NCI-H526 treated with DMSO at 0.1 percent for 48 hours (cell line): ENCODE measurements around the gene CFAP54.

Source experiments
- DNase-seq: peaks from one replicate; lab custom pipeline; 2025; lab: John Stamatoyannopoulos, UW

Gene CFAP54

DNA sequence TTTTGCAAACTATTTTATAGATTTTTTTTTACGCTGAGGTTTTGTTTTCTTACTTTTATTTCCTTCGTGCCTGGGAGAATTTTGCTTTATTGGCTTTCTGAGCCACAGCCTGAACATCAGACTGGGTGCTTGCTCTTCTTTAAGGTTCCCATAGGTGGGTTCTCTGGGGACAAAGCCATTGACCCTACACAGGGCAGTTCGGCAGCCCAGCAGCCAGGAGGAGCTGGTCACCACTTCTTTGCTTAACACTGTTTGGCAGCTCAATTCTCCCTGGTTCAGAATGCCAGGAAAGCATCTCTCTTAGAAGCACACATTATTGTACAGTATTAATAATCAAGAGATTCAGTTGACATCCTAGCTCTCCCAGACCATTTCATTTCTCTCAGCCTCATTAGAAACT lies 276.9 kb downstream of the CFAP54 start:
- DNase-seq, result no peak

DNA sequence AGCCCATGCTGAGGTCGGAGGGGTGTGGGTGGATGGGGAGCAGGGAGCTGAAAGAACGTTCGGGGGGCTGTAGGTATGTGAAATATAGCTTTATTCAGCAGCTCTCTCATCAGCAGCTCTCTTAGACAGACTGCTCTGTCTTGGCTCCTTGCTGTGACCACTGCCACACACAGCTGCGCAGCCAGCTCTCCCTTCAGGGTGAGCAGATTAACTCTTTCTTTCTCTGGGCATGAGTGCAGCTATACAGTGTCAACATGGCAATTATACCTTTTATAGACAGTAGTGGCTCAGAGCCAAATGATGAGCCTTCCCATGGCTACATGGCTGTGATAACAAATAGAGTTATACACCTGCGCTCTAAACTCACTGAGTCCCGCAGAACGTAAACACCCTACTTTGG lies 280.0 kb downstream of the CFAP54 start:
- no peak for DNase-seq

DNA sequence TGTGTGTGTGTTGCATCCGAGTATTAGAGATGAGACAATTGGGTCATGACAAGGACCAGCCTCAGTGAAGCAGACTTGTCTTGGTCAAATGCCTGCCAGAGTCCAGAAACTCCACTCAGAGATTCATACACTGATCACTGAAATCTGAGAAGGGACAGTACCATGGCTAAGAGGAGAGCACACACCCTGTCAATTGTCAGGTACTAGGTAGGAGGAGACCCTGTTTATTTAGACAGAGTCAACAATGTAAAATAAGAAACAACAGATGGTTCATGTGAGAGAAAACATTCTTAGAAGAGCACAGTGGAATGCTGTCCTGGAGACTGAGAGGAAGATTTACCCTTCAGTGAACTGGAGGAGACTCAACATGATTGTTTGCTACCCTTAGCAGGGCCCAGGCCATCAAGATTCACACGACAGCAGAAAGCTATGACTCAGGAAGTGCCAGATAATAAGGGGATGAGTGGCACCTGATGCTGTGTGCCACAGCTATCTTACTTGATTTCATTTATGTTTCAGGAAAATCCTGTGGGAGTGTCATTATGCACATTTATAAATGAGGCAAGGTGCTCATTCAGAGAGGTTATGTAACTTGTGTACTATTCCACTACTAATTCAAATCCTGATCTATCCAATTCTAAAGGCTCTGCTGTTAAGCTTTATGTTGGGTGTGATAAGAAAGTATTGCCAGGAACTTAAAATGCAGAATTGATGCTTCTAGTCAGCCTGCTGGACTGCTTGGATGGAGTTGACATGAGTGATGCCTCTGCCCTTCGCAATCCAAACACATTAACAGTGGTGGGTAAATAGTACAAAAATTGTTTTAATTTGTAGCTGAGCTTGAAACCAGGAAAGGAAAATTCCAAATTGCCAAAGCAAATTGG lies 281.1 kb downstream of the CFAP54 start:
- no peak for DNase-seq

DNA sequence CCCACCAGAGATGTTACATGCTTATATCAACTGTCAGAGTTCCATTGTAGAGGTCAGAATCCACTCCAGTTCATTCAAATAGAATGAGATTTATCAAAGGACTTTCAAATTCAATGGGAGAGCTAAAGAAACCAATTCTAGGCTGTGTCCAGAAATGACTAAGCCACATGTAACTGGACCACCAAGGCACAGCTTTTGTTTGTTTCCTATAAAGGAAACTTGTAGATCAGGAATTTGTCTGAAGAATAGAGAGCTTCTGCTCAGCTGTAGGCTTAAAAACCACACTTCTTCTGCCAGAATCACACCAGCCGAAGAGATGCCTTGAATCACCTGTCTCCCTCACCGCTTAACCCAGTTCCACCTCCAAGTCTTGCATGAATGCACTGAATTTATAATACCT lies 283.7 kb downstream of the CFAP54 start:
- no peak for DNase-seq

DNA sequence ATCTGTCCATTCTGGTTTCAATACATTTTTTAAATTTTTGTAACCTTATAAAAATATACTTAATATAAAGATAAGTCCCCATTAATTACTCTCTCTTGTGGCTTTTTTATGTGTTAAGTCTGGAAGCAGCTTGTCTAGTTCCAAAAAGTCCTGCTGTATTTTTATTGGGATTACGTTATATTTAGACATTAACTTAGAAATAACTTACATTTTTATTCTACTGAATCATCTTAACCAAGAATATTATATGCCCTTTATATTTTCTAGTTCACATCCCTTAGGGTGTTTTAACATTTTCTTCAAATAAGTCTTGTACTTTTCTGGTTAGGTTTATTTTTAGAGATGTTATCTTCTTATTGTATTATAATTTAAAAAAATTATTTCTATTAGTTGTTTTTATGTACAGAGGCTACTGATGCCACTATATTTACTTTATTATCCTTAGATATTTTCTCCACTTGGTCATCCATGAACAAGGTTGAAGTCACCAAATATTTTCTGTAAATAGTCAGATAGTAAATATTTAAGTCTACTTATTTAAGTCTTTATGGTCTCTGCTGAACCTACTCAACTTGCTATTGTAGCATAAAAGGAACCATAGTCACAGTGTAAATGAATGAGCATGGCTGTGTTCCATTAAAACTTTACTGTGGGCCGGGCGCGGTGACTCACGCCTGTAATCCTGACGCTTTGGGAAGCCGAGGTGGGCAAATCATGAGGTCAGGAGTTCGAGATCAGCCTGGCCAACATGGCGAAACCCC lies 285.3 kb downstream of the CFAP54 start:
- DNase-seq, result no peak

DNA sequence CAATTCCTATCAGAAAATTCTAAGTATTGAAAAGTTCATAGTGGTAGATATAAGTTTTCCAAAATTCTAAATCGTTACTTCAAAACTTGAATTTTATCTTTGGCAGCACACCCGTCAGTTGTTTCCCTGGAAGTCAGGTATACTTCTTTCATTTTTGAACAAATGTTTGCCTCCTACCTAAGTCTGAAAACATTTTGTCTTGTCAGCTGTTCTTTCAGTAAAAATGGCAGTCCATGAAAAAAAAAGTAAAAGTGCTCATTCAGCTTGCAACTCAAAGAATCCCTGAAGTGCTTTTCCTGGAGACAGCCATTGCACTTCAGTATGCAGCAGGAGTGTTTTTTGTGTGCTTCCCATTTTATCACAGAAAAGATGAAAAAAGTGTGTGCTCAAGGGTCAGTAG lies 287.5 kb downstream of the CFAP54 start:
- DNase-seq, result no peak

DNA sequence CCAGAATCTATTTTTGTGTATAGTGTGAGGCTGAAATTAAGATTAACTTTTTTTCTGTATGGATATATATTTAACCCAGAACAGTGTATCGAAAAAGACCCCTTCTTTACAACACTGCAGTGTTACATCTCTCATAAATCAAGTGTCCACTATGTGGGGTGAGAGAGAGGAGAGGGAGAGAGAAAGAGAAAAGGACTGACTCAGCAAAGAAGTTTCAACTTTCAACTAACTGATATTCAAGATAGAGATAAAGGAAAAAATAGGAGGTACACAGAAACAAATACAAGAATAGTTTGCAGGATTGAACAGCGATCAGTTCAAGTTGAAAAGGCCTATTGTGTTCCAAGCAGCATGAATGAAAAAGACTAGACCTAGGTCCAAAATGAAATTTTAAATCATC lies 291.0 kb downstream of the CFAP54 start:
- DNase-seq, result no peak

DNA sequence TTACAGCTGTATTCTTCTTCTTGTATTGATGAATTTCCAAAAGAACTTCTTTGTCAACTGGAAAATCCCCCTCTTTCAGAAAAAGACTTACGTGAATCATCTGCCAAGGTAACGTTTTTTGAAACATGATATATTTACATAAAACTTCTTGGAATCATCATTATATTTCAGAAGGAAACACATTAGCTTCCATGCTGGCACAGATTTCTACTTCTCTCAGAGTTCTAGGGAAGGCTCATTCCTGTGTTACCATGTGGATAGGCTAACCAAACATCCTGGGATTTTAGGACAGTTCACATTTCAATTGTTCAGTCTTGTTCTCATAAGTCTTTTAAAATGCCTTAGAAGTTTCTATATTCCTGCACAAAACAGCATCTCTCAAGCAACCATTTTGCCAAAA lies 297.4 kb downstream of the CFAP54 start:
- DNase-seq, result no peak

DNA sequence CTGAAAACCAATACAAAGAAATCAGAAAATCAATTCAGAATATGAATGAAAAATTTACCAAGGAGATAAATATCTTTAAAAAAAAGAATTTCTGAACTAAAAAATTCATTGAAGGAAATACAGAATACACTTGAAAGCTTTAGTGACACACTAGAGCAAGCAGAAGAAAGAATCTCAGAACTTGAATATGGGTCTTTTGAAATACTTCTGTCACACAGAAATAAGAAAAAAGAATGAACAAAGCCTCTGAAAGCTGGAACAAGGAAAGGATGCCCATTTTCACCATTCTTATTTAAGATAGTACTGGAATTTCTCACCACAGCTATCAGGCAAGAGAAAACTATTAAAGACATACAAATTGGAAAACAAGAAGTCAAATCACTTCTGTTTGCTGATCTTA lies 314.6 kb downstream of the CFAP54 start:
- no peak for DNase-seq

DNA sequence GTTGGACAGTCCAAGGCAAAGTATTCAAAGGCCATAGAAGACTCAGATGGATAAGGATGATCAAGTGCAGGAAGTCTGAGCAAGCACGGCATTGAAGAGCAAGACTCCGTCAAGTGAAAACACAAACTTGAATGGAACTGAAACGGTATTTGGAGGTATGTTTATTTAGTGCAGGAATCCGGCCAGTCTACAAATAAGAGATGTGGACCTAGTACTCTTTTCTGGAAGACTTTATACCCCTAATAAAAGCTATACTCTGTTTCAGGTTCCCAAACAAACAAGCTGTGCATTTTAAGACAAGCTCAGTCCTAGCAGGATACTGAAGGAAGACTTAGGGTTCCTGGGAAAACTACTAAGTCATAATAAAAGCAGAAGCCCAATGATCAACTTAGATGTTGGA lies 316.9 kb downstream of the CFAP54 start:
- DNase-seq, result no peak

DNA sequence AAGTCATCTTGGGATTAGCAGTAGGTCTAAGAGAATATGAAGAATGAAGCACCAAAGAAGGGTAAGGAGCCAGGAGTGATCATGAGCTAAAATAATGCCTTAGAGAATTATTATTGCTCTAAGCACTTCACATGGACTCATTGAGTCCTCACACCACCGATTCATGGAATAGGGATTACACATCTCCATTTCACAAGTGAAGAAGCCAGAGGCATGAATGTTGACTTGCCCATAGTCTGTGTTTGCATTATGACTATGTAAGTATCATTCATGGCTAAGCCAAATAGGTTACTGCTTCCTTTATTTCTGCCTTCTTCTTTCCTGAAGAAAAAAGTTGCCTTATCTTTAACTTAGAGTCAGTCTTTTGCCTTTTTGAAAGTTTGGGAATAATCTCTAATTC lies 318.4 kb downstream of the CFAP54 start:
- DNase-seq, result no peak

DNA sequence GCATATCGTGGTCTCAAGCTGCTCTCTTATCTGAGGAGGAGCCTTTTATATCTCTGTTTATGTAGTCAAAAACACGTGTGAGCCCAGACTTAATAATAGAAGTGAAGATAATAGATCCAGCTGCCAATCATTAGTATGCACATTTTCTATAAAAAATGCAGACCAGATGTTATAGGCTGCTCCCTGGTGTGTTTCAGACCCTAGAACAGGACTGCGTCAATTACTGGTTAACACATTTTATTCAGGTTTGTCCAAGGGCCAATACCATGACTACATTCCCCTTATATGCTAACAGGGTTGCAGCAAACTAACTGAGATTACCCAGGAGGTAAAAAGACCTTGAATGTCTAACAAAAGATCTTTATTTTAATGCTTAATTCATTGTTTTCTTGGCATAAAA lies 319.2 kb downstream of the CFAP54 start:
- DNase-seq, result no peak

DNA sequence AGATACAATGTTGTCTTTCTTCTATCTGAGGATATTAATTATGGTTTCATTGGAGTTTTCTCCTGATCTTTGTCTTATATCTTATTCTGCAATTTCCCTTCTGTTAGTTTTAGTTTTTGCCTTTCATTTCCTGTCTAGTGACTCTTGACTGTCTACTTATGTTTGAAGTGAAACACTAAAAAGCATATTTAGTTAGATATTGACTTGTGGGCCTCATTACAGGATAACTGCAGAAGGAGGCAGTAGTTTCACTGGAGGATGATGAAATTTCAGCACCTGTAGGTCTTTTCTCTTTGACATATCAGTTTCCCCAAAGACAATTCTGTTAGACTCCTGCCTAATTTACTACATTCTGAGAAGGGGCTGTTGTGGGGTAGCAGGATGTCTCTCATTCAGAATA lies 320.1 kb downstream of the CFAP54 start:
- DNase-seq, result no peak

DNA sequence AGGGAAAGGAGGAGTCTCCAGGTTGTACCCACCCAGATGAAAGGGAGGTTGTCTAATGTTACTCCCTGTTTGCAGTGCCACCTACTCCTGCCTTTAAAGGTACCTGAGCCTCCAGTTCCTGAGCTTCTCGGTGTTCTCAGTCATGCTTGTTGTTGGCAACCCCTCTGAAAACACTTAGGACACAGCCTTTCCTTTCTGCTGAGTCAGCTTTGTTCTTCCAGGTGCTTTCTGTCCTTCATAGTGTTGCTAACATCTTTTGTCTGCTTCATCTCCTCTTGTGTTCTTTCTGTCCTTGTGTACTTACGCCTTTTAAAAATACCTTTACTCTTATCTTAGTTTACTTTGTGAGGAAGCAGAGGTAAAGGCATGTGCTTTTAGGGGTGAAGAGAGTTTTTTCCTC lies 320.7 kb downstream of the CFAP54 start:
- no peak for DNase-seq

DNA sequence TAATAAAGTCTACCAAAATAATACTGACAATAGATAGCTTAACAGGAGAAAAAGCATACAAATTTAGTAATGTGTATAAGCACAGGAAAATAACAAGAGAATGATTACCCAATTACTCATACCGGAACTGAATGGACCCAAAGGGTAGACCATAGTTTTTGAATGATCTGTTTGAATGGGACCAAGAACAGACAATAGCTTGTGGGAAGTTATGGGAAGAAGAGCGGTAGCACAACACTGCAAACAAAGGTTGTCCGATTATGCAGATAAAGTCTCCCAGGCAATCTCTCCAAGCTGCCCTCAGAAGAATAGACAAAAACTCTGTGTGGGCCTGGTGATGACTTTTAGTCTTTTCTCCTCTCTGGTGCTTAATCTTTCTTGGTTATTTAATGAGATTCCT lies 321.1 kb downstream of the CFAP54 start:
- no peak for DNase-seq

DNA sequence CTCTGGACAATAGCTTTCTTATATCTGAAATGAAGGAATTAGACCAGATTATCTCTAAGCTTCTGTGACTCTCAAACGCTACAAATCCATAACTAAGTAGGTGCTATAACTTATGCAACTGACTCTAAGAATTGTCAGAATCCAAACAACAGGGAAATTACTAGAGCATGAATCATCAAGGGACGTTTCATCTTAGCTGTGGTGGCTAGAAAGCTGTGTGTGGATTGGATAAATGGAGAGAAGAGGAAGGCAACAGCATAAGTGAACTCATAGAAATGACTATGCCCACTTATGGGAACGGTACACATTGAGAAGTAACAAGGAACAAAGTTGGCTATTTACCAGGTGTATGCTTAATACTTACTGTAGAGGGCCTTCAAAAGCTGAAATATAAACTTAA lies 321.7 kb downstream of the CFAP54 start:
- DNase-seq, result no peak

DNA sequence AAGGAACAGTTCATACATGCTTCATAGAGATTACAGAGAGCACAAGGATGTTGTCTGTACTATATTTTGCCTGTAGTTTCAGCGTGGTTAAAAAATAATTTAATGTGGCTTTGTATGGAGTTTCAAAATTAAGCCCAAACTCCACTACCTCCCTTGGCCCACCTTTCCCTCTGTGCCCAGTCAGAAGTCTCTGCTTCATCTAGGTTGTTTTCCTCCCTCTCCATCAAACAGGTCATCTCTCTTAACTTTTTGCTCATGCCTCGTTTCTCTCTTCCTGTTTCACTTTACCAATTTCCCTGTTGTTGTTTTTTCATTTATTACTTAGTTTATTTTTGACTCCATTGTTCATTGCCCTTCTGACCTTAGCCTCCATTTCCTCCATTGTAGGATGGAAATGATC lies 322.8 kb downstream of the CFAP54 start:
- DNase-seq, result no peak

DNA sequence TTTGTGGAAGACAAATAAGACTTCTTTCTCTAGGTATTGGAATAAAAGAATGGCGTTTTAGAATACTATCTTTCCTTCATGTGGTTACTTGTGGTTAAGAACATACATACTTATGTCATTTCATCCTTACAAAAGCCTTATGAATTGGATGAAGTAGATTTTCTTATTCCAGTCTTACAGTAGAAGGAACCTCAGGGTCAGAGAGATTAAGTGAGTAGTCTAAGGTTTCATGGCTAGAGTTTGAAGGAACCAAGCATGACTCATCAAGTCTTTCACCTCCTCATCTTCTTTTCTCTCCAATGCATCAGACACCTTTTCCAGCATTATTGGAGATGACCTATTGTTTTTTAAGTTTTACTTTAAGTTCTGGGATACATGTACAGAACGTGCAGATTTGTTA lies 324.8 kb downstream of the CFAP54 start:
- DNase-seq, result no peak

DNA sequence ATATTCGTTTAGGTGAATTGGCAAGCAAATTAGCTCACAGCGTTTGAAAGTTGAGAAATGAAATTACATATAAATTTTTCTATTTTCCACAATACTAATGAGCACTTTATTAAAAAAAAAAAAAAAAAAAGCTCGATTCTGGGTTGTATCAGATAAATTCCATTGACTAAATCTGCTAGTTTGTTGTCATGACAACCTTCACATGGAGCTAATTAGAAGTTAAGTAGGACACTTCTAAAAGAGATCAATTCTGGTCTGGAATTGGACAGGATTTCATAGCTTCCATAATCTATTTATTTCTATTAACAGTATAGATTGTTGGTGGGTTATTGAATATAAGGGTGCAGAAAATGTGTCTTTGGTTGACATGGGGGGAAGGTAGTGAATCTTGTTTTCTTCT lies 332.2 kb downstream of the CFAP54 start:
- DNase-seq, result no peak

DNA sequence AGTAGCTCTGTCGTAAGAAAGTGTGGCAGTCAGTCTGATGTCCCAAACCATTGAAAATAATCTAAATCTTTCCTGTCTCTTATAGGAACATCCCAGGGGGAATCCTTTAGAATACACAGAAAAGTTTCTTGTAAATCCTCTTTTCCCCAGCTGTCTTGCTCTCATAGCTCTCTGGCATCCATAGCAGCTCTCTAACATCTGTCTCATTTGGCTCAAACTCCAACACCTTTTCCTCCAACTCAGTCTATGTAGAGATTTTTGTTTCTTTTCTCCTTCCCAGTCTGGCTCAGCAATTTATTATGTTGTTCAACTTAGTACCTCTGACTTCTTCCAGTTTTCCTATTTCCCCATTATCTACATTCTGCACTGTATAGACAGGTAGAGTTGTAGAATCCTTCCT lies 333.3 kb downstream of the CFAP54 start:
- DNase-seq, result no peak

DNA sequence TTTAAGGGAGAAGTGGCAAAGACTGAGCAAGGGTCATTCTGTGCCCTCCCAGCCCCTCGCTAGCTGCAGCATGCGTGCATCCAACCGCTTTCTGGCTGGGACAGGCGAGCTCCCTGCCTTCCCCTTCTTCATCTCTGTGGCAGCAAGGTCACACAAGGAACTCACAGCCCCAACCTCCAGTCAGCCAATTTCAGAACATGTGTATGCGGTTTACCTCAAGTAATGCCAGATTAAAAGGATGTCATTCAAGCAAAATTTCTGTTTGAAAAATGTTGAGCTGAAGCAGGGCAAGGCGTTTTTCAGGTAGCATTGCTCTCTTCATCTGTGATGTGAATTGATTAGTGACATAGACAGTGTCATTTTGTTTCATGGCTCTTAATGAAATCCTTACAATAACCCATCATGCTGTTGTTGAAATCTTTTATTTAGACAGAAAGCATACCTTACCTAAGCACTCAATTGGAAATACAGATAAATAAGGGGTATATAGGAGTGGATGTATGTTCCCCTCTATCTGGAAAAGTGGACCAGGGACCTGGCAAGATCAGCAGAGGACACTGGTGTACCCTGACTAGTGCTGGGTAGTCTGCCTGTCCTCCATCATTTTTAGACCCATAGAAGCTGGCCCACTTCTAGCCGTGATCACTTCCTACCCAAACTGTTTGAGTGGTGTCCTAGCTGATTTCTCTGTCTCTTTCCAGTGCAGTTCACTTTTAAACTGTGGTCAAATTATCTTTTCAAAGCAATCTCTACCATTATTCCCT lies 334.9 kb downstream of the CFAP54 start:
- DNase-seq, result no peak

DNA sequence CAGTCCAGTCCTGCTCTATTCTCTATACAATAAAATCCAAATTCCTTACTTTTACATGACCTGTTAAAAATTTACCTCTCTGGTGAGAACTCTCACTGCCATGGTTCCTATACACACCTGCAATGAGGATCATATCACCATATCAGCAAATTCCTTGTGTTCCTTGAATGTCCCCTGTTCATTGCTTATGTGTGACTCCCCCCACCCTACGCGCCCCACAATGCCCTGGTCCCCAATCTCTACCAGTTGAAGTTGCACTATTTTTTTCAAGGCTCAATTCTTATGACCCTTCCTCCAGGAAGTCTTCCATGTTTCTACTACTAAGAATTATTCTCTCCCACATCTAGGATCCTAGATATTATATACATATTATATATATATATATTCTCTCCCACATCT lies 335.5 kb downstream of the CFAP54 start:
- DNase-seq, result no peak
